NAMALWA (cell line): Measurements from ENCODE around the gene PUDP.
"Not testable (repeated sequence)": the region's sequence is repeated elsewhere in the genome, so short reads cannot be mapped to it uniquely, and the experiment has no call there.

Experiments used
- DNase-seq: peaks from one replicate; pipeline ENCODE4 v3.0.0-alpha.2; 2015; ENCODE audit warnings: low spot score

The PUDP gene

GRCh38 chrX:7028246-7028645, 119.7 kb downstream of the PUDP start:
- DNase-seq: no peak

- no peak for DNase-seq
Observed at GRCh38 chrX:7027071-7027470, 120.9 kb downstream of the PUDP start.

- not testable (repeated sequence) for DNase-seq
Observed at GRCh38 chrX:7026365-7026764, 121.6 kb downstream of the PUDP start.

GRCh38 chrX:7025471-7025870, 122.5 kb downstream of the PUDP start:
- no peak for DNase-seq

GRCh38 chrX:7024850-7025249, 123.1 kb downstream of the PUDP start:
- DNase-seq: no peak

- DNase-seq: not testable (repeated sequence)
Observed at GRCh38 chrX:7022996-7023395, 125.0 kb downstream of the PUDP start.

- DNase-seq: no peak
Observed at GRCh38 chrX:7021991-7022390, 126.0 kb downstream of the PUDP start.

- DNase-seq: no peak
Observed at GRCh38 chrX:7019555-7019954, 128.4 kb downstream of the PUDP start.

- DNase-seq: not testable (repeated sequence)
Observed at GRCh38 chrX:7012262-7012834, 135.6 kb downstream of the PUDP start.

GRCh38 chrX:7010897-7011296, 137.1 kb downstream of the PUDP start:
- DNase-seq: not testable (repeated sequence)

GRCh38 chrX:7007328-7007727, 140.6 kb downstream of the PUDP start:
- DNase-seq: not testable (repeated sequence)
